Astrocyte of the cerebellum (primary cell): ENCODE measurements around the gene UHMK1.

ENCODE experiments used
- DNase-seq: peaks from one replicate; pipeline ENCODE4 v3.0.0-alpha.2; 2011; ENCODE audit warnings: low read depth
- H3K4me3 ChIP-seq: 2 replicates; pipeline ENCODE4 v1.5.1; 2011; ENCODE audit warnings: mild to moderate bottlenecking, low read depth, low read length, moderate library complexity
- in situ Hi-C: cut with HindIII; loops from 2 replicates; pipeline ENCODE4 v1.10.0; 2017; ENCODE audit warnings: low sequenced_read_pairs
- TF ChIP-seq, protein P1 (sequence below): IDR thresholded peaks from 2 replicates; pipeline ENCODE4 v1.5.1; 2012; ENCODE audit warnings: low read length, low read depth, moderate library complexity, mild to moderate bottlenecking; ENCODE audit errors: missing control alignments

The UHMK1 gene

DNA sequence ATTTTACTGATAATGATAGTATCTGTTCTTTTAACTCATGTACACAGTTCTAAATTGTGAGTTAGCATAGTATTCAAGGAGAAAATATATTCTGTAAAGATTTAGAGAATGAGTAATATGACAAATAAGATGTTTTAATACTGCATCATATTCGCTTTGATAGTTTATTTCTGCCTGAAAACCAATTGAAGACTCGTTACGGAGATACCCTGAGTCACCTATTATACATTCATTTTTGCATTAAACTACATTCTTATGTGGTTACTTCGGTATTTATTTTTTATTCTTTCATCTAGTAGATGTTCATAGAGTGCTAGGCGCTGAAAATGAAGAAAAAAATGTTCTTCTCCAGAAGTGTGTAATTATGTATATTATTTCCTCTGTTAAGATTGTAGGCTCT is 5.3 kb downstream of the UHMK1 start:
- TF ChIP-seq, protein P1, sequence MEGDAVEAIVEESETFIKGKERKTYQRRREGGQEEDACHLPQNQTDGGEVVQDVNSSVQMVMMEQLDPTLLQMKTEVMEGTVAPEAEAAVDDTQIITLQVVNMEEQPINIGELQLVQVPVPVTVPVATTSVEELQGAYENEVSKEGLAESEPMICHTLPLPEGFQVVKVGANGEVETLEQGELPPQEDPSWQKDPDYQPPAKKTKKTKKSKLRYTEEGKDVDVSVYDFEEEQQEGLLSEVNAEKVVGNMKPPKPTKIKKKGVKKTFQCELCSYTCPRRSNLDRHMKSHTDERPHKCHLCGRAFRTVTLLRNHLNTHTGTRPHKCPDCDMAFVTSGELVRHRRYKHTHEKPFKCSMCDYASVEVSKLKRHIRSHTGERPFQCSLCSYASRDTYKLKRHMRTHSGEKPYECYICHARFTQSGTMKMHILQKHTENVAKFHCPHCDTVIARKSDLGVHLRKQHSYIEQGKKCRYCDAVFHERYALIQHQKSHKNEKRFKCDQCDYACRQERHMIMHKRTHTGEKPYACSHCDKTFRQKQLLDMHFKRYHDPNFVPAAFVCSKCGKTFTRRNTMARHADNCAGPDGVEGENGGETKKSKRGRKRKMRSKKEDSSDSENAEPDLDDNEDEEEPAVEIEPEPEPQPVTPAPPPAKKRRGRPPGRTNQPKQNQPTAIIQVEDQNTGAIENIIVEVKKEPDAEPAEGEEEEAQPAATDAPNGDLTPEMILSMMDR, result no peak
- peak; percentile 19 for DNase-seq
- H3K4me3 ChIP-seq, result no peak overlapping the region
- in situ Hi-C loops, result no loop called here

DNA sequence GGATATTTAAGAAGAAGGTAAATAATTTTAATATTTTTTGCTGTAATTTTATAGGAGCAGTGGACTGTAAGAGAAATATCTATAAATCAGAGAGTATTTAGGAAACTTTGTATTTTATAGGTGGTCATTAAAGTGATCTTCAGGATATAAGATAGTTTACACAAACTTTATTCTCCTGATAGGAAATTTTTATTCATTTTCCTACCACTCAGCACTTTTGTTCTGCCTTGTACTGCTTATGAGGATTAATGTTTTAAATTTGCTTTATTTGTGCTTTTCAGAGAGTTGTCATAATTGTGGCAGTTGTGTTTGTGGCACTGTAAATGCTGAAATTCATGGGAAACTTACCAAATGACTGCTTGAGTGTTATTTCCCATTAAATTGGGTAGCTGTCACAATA is 29.7 kb downstream of the UHMK1 start:
- in situ Hi-C loops, result no loop called here
- H3K4me3 ChIP-seq, result no peak overlapping the region
- TF ChIP-seq, protein P1, result no peak
- DNase-seq, result no peak

DNA sequence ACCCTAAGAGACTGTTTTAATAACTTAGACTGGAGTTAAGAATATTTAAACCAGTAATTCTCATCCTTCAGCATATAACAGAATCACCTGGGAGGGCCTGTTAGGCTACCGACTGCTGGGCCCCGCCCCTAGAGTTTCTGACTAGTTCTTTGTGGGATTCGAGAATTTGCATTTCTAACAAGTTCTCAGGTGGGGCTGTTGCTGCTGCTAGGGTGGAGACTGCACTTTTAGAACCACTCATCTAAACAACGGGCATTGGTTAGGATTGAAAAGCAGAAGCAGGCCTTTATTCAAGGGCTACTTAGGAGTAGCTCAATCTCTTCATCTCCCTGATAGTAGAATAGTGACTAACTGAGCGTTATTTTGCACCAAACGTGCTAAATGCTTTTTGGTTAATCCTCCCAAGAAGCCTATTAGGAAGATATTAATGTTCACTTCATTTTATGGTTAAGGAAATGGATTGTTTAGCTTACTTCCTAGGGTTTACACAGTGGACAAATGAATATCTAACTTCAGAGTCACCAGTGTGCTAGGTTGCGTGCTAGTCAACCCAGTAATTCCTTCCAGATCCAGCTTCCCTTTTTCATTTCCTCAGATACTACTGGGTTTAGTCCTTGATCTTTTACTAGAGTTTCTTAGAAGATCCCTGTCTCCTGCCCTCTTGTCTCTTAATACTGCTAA is 32.8 kb downstream of the UHMK1 start:
- DNase-seq, result no peak
- no peak overlapping the region for H3K4me3 ChIP-seq
- in situ Hi-C loops, result no loop called here
- TF ChIP-seq, protein P1, result no peak

DNA sequence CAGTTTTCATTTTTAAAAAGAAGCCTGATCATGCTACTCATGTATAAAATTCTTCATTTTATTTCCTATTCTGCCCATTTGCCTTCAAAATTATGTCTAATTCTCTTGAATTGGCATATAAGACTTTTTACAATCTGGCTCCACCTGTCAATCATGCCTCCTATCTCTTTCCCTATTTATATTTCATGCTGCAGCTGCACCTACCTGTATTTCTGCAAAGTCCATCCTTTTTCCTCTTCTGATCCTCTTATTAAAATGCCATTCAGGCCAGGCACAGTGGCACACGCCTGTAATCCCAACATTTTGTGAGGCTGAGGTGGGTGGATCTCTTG is 33.3 kb downstream of the UHMK1 start:
- no peak overlapping the region for H3K4me3 ChIP-seq
- TF ChIP-seq, protein P1, result no peak
- in situ Hi-C loops, result no loop called here
- no peak for DNase-seq

DNA sequence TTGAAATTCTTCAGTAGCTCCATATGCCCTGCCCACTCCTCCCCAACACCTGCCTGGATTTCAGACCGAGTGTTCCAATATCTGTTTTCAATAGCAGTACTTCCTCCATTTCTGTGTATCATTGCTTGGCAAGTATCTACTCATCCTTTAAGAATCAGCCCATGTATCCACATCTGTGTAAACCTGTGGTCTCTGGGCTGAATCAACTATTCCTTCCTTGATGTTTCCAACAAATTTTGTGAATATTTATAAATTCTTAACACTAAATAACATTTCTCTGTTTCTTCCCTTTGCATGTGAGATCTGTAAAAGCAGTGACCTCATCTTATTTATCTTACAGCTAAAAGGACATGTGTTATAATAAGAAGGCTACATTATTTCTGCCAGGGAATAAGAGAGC is 37.9 kb downstream of the UHMK1 start:
- no peak for DNase-seq
- H3K4me3 ChIP-seq, result no peak overlapping the region
- TF ChIP-seq, protein P1, result no peak
- in situ Hi-C loops, result no loop called here

DNA sequence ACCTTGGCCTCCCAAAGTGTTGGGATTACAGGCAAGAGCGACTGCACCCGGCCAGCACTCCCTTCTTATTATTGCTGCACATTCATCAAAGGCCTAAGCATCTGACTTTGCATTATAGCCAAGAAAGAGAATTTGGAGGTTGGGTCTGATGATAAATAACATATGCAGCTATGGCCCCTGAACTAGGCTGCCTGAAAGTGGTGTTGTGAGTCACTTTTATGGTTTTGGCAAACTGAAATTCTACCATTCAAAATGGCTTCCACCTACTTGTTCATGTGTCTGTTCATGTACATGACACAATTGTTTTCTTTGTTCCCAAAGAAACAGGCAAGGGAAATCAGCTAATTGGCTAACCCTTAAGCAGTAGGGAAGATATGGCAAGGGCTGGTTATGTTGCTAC is 38.9 kb downstream of the UHMK1 start:
- DNase-seq, result no peak
- in situ Hi-C loops, result no loop called here
- TF ChIP-seq, protein P1, result no peak
- H3K4me3 ChIP-seq, result no peak overlapping the region

DNA sequence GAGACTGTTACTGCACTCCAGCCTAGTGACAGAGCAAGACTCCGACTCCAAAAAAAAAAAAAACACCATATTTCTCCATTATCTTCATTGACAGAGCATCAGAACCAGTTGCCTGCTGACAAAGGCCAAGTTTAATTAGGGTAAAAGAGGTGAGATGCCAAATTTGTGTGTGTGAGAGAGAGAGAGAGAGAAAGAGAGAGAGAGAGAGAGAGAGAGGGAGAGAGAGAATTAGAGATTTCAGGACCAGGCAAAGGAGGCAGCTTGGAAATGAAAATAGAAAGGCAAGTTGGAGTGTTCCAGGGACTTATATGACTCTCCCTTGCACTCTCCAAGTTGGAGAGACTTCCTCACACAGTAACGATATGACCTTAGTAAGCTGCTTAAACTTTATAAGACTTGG is 39.6 kb downstream of the UHMK1 start:
- TF ChIP-seq, protein P1, result no peak
- DNase-seq, result no peak
- no peak overlapping the region for H3K4me3 ChIP-seq
- in situ Hi-C loops, result no loop called here
